ENCODE data around the gene EMILIN2. TPM values are rescaled to one million over a fixed set of nuclear protein-coding genes. Genes with fewer than 3 reads are reported as not detected.

Gene EMILIN2
- total RNA-seq, 6 donors from 2014 or later = 31.9 to 59.2 (median 43.6) TPM

GRCh38 chr18:2909431-2910140, 62.8 kb downstream of the EMILIN2 start:
- H3K27ac ChIP-seq = no peak overlapping the region
- WGBS, 2 donors = 90 to 91% methylated on average over 17 to 22 of the region's 22 CpGs
- H3K4me3 ChIP-seq = no peak overlapping the region
- TF ChIP-seq EP300 (IDR thresholded peaks at IDR 0.05) (no peak), POLR2A (IDR thresholded peaks at IDR 0.05) (no peak)
- DNase-seq (peak; percentile 17 to 39), ATAC-seq (ENCODE audit: low FRiP score in 2 of 2) (peak in 1 of 2 donors; percentile 3)
- H3K9me3 ChIP-seq = no peaks in the 10 kb centered on the region
- H3K4me1 ChIP-seq = peaks cover 16 to 32% (median 18%) of the 10 kb centered on the region in 4 donors
- H3K27me3 ChIP-seq = no peaks in the 10 kb centered on the region
- peaks cover 10 to 55% (median 37%) of the 10 kb centered on the region in 4 donors for H3K36me3 ChIP-seq

- Histone ChIP-seq H3K9me3 (no peaks in the 10 kb centered on the region), H3K4me1 (peaks cover 14 to 30% (median 18%) of the 10 kb centered on the region in 4 donors), H3K4me3 (no peak overlapping the region), H3K27me3 (no peaks in the 10 kb centered on the region), H3K36me3 (peaks cover 15 to 62% (median 41%) of the 10 kb centered on the region in 4 donors), H3K27ac (no peak overlapping the region)
- DNase-seq (peak; percentile 12 to 66), ATAC-seq (ENCODE audit: low FRiP score in 2 of 2) (no peak)
- WGBS, 2 donors = 91 to 94% methylated on average over 10 of the region's 10 CpGs
- TF ChIP-seq EP300 (IDR thresholded peaks at IDR 0.05) (no peak), POLR2A (IDR thresholded peaks at IDR 0.05) (no peak), CTCF (IDR thresholded peaks at IDR 0.05) (no peak), POLR2AphosphoS5 (IDR thresholded peaks at IDR 0.05) (no peak)
These were observed 63.5 kb downstream of the EMILIN2 start for GRCh38 chr18:2910261-2910660.

- DNase-seq (no peak), ATAC-seq (ENCODE audit: low FRiP score in 2 of 2) (no peak)
- WGBS, 2 donors = 89 to 91% methylated on average over 9 to 13 of the region's 13 CpGs
- Histone ChIP-seq H3K9me3 (no peaks in the 10 kb centered on the region), H3K27me3 (no peaks in the 10 kb centered on the region), H3K4me1 (peaks cover 10 to 24% (median 12%) of the 10 kb centered on the region in 4 donors), H3K4me3 (no peak overlapping the region), H3K27ac (no peak overlapping the region), H3K36me3 (peaks cover 15 to 68% (median 48%) of the 10 kb centered on the region in 4 donors)
- TF ChIP-seq POLR2A (IDR thresholded peaks at IDR 0.05) (no peak), CTCF (IDR thresholded peaks at IDR 0.05) (no peak), EP300 (IDR thresholded peaks at IDR 0.05) (no peak), POLR2AphosphoS5 (IDR thresholded peaks at IDR 0.05) (no peak)
These were observed 64.1 kb downstream of the EMILIN2 start for GRCh38 chr18:2910751-2911425.

- 92 to 100% methylated on average over 3 to 4 of the region's 4 CpGs for WGBS, 2 donors
- H3K36me3 ChIP-seq = peaks cover 19 to 74% (median 53%) of the 10 kb centered on the region in 4 donors
- ATAC-seq (ENCODE audit: low FRiP score in 2 of 2) = no peak
These were observed 64.7 kb downstream of the EMILIN2 start for GRCh38 chr18:2911533-2911932.

More at GRCh38 chr18:2911533-2911932, 64.7 kb downstream of the EMILIN2 start:
- Histone ChIP-seq H3K4me1 (peaks cover 9 to 17% (median 13%) of the 10 kb centered on the region in 4 donors), H3K9me3 (no peaks in the 10 kb centered on the region), H3K27me3 (no peaks in the 10 kb centered on the region), H3K4me3 (no peak overlapping the region), H3K27ac (no peak overlapping the region)
- TF ChIP-seq CTCF (IDR thresholded peaks at IDR 0.05) = no peak
- TF ChIP-seq POLR2AphosphoS5 (IDR thresholded peaks at IDR 0.05) = no peak
- no peak for TF ChIP-seq POLR2A (IDR thresholded peaks at IDR 0.05)
- TF ChIP-seq EP300 (IDR thresholded peaks at IDR 0.05) = no peak
- DNase-seq = no peak
